HG02943 (cell line): ENCODE measurements around the gene TSPAN18.

ENCODE experiments used
- ATAC-seq: cut with Tn5 transposase; IDR thresholded peaks from one replicate; pipeline ENCODE4 v1.9.1; 2021; ENCODE audit warnings: mild to moderate bottlenecking, low read depth, moderate library complexity; ENCODE audit not compliant: unreplicated experiment

The TSPAN18 gene

GRCh38 chr11:44775366-44775984 lies 48.7 kb downstream of the TSPAN18 start:
- no peak for ATAC-seq

DNA sequence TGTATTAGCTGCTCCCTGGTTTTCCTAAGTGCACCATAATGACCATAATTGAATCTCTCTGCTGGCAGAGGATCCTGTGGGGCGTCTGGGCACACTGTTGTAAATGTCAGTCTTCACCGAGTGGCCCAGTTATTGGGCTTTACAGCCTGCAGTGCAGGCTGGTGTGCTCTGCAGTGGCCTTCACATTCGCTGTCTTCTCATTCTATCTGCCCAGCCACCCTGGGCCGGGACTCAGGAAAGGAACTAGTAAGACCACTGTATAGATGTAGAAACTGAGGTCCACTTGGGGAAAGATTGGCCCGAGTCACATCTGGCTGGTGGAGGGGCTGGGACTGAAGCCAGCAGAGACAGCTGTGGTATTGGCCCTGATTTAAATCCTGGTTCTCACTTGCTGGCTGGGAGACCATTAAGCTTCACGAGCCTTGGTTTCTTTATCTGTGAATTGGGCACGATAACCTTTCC lies 49.3 kb downstream of the TSPAN18 start:
- ATAC-seq, result no peak

DNA sequence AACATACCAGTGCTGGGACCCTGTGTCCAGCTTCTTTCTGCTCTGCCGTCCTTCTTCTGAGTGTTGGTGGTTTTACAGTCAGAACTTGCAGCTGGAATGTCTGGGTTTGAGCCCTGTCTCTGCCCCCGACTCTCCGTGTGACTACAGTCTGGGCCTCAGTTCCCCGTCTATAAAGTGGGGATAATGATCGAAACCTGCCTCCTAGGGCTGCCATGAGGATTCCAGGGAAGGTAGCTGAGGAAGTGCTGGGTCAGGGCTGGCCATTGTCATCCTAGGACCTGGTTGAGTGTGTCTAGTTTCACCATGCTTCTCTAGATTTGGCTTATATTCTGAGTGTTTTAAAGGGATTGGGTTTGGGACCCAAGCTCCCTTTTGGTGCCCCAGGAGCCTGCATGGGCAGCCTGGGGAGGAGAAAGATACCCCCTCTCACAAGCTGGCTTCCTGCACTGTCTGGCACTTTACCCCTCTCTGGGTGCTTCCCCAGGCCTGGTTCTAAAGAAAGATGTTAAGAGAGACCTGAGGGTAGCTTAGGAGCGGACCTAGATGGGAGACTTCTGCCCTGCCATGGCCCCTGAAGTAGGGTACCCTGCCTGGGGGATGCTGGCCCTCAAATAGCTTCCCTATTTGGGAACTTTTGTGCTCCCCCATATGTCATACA lies 49.9 kb downstream of the TSPAN18 start:
- no peak for ATAC-seq

GRCh38 chr11:44777209-44778194 lies 50.7 kb downstream of the TSPAN18 start:
- no peak for ATAC-seq

GRCh38 chr11:44778195-44779100 lies 51.7 kb downstream of the TSPAN18 start:
- ATAC-seq, result no peak

DNA sequence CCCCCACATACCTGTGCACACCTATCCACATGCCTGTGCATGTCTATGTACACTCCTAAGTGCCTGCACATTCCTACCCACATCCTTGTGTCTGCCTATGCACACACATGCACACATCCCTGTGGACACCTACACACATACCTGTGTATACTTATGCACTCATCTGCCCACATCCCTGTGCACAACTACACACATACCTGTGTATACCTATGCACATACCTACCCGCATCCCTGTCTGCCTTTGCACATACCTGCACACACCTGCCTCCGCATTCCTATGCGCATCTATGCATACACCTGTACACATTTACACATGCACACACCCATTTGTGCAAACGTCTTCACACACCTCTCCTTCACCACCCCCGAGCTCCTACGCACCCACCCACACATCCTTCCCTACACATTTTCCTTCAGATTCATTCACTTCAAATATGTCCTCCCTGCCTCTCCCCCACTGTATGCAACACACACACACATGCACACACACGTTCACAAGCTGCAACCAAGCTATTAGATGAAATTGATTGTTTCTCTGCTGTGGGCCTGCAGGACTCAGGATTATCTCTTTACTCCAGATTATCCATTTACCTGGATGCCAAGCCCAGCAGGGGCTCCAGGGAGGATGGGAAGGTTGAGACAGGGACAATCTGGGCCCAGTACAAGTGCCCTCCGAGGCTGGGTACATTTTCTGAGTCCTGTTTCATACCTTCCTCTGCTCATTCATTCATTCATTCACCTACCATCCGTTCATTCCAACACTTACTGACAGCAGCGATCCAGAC lies 53.2 kb downstream of the TSPAN18 start:
- ATAC-seq, result no peak

DNA sequence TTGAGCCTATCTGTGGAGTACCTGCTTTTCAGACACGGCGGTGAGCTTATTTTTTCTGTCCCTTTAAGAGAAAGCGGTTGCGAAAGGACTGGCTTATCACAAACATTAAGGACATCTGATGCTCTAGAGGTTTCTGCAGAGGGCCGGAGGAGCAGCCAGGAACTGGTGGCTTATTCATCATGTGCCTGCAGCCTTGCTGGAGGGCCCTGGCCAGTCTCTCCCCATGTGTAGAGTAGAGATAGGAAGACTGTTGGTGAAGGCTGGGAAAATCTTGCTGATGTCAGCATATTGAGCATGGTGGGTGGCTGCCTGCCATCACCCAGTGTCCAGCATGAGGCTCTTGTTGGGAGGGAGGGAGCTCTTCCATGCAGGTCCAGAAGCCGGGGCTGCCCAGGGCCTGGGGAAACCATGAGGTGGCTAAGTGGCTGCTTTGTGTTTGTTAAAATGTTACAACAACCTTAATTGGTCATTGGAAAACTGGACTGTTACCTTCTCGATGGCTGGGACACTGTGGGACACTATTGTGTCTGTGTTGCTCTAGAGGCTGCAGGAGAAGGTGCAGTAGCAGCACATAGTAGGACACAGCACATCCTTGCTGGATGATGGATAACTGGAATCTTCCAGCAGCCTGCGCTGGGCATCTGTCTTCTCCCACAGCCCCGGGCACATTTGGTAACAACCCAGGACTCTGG lies 54.3 kb downstream of the TSPAN18 start:
- ATAC-seq, result no peak

DNA sequence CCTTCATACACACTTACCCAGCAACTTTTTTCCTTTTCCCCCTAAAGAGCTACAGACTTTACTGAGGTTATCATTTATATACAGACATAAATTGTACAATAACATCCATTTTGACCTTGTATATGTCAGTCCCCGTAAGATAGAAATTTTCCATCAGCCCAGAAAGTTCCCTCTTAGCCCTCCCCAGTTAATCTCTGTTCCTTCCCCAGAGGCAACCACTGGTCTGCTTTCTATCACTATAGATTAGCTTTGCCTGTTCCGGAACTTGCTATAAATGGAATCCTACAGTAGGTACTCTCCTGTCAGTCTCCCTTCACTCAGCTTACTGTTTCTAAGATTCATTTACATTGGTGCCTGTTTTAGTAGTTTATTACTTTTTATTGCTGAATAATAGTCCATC lies 54.9 kb downstream of the TSPAN18 start:
- ATAC-seq, result no peak

- ATAC-seq, result no peak
These were observed 55.7 kb downstream of the TSPAN18 start for GRCh38 chr11:44782478-44782877.

- ATAC-seq, result no peak
These were observed 57.6 kb downstream of the TSPAN18 start for GRCh38 chr11:44784436-44784760.

- ATAC-seq, result no peak
These were observed 58.1 kb downstream of the TSPAN18 start for GRCh38 chr11:44784851-44785250.

GRCh38 chr11:44785856-44786607 lies 59.3 kb downstream of the TSPAN18 start:
- no peak for ATAC-seq

GRCh38 chr11:44787070-44787469 lies 60.3 kb downstream of the TSPAN18 start:
- no peak for ATAC-seq

- no peak for ATAC-seq
These were observed 61.2 kb downstream of the TSPAN18 start for GRCh38 chr11:44787981-44788380.

DNA sequence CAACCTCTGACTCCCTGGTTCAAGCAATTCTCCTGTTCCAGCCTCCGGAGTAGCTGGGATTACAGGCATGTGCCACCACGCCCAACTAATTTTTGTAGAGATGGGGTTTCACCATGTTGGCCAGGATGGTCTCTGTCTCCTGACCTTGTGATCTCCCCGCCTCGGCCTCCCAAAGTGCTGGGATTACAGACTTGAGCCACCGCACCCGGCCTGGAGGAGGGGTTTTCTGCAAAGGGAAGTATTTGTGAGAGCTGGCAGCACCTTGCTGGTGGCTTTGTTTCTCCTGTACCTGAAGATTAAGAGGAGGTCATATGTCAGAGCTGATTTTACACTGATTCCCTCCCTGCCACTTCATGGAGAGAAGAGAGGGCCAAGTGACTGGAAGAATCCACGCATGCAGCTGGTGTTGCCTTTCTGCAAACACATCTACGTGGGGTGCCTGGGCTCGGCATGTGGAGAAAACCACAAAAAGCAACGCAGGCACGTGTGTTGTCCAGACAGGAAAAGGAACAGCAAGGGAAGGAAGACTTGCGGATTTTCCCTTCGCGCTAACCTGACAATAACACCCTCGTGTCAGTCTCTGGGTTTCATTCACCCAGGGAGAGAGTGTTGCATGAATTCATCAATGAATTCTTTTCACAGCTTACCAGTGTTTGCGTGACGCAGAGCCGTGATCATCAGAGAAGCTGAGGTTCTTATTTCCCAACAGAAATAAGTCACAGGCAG lies 61.9 kb downstream of the TSPAN18 start:
- ATAC-seq, result no peak

DNA sequence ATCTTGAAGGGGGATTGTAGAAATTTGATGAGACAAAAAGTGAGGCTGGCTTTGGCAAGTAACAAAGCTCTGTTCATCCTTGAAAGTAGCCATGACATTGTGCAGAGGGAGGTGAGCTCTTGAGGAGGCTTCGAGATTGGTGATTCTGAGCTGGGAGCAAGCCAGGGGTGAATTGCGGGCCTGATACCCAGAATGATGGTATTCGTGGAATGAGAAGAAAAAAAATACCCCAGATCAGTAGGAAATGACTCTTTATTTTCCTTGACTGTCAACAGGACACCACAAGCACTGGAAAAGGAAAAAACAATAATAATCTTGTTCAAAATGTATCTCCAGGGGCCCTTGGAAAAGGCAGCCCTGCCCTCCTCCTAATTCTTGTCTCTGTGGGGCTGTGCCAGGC lies 62.7 kb downstream of the TSPAN18 start:
- ATAC-seq, result no peak

- no peak for ATAC-seq
These were observed 63.4 kb downstream of the TSPAN18 start for GRCh38 chr11:44790211-44790610.
